NCI-H748 (cell line): ENCODE results near the gene DACT2.

ENCODE experiments used
- DNase-seq: peaks from one replicate; lab custom pipeline; 2025; ENCODE audit not compliant: unreplicated experiment; lab: John Stamatoyannopoulos, UW

The DACT2 gene

GRCh38 chr6:168349718-168350210 is 30.2 kb upstream of the DACT2 start:
- no peak for DNase-seq

- DNase-seq: no peak
Measured at GRCh38 chr6:168348186-168348585, 28.6 kb upstream of the DACT2 start.

GRCh38 chr6:168347615-168348014 is 28.0 kb upstream of the DACT2 start:
- no peak for DNase-seq

GRCh38 chr6:168347053-168347452 is 27.5 kb upstream of the DACT2 start:
- no peak for DNase-seq

- no peak for DNase-seq
Measured at GRCh38 chr6:168345896-168346754, 26.5 kb upstream of the DACT2 start.

- DNase-seq: no peak
Measured at GRCh38 chr6:168345266-168345665, 25.7 kb upstream of the DACT2 start.

GRCh38 chr6:168344338-168344737 is 24.8 kb upstream of the DACT2 start:
- DNase-seq: no peak

- no peak for DNase-seq
Measured at GRCh38 chr6:168343239-168344150, 23.9 kb upstream of the DACT2 start.

GRCh38 chr6:168342636-168343035 is 23.1 kb upstream of the DACT2 start:
- peak; percentile 47 for DNase-seq

- DNase-seq: no peak
Measured at GRCh38 chr6:168341280-168341900, 21.8 kb upstream of the DACT2 start.

- DNase-seq: no peak
Measured at GRCh38 chr6:168340819-168341218, 21.2 kb upstream of the DACT2 start.

GRCh38 chr6:168338777-168339176 is 19.2 kb upstream of the DACT2 start:
- no peak for DNase-seq

- DNase-seq: no peak
Measured at GRCh38 chr6:168336967-168337366, 17.4 kb upstream of the DACT2 start.

- DNase-seq: no peak
Measured at GRCh38 chr6:168333989-168334388, 14.4 kb upstream of the DACT2 start.

- DNase-seq: no peak
Measured at GRCh38 chr6:168333491-168333890, 13.9 kb upstream of the DACT2 start.

GRCh38 chr6:168333039-168333438 is 13.5 kb upstream of the DACT2 start:
- DNase-seq: peak; percentile 18

- peak; percentile 79 for DNase-seq
Measured at GRCh38 chr6:168332020-168332419, 12.4 kb upstream of the DACT2 start.

- DNase-seq: no peak
Measured at GRCh38 chr6:168331058-168331457, 11.5 kb upstream of the DACT2 start.

- no peak for DNase-seq
Measured at GRCh38 chr6:168330403-168330802, 10.8 kb upstream of the DACT2 start.

GRCh38 chr6:168328086-168328485 is 8.5 kb upstream of the DACT2 start:
- no peak for DNase-seq
